ENCODE measurements around the gene EMCN.

EMCN gene

DNA sequence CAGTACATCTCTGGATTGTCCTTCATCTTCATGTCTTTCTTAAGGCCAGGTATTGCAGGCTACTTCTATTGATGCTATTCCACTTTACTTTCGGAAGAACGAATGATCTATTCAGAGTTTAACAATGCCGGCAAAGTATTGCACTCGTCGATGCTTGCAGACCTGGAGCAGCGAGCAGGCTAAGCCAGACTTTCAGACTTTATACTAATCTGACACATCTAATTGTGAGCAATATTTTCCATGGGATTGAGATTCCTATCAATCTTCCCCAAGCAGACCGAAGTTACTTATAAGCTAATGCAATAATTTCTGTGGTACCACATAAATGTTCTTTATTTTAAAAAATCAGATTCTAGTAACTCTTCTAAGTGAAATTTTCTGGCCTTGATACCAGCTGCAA is 1.6 kb downstream of the EMCN start:
- no peak overlapping the region for H3K27ac Mint-ChIP-seq (ENCODE audit: low read depth)
- no peak for ATAC-seq (replicated peaks; ENCODE audit: extremely low read depth, poor library complexity, severe bottlenecking)
- no peaks in the 10 kb centered on the region for H3K9me3 Mint-ChIP-seq
- peaks cover 25% of the 10 kb centered on the region for H3K27me3 Mint-ChIP-seq
- no peak for DNase-seq (ENCODE audit: low spot score in 2 of 2)
- no peak overlapping the region for H3K4me3 Mint-ChIP-seq
- H3K4me1 Mint-ChIP-seq, result no peaks in the 10 kb centered on the region
- H3K36me3 Mint-ChIP-seq (ENCODE audit: insufficient read depth), result no peaks in the 10 kb centered on the region

DNA sequence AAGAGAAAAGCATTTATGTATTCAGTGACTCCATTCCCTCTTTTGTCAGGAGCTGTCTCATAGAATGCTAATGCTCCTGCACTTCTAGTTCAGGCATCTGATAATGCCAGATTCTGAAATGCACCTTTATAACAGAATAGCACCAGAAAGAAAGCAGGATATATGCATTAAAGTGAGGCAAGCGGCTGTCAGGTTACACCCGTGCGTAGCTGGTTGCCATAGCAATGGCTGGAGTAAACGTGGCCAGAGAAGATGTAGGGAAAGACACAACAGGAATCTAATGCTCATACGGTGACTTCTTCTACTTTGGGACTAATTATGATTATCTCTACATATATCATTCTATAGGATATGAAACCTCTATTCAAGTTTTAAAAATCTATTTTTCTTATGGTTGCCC is 5.9 kb downstream of the EMCN start:
- peaks cover 17% of the 10 kb centered on the region for H3K27me3 Mint-ChIP-seq
- no peak overlapping the region for H3K4me3 Mint-ChIP-seq
- no peaks in the 10 kb centered on the region for H3K9me3 Mint-ChIP-seq
- no peaks in the 10 kb centered on the region for H3K36me3 Mint-ChIP-seq (ENCODE audit: insufficient read depth)
- no peak for DNase-seq (ENCODE audit: low spot score in 2 of 2)
- no peaks in the 10 kb centered on the region for H3K4me1 Mint-ChIP-seq
- ATAC-seq (replicated peaks; ENCODE audit: extremely low read depth, poor library complexity, severe bottlenecking), result no peak
- H3K27ac Mint-ChIP-seq (ENCODE audit: low read depth), result no peak overlapping the region

DNA sequence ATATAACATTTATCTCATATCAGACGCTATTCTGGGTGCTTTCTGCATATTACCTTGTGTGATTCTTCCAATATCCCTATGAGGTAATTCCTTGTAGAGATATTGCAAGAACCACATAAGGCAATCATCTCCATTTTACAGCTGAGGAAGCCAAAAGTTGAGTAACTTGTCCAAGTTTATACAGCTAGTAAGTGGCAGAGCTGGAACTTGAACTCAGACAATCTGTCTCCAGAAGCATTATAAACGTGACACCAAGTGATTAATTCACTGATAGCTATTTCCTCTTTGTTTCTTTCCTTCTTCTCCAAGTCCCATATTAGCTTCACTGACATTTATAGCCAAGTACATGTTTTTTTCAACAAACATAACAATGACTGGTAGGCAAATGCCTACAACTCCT is 7.3 kb downstream of the EMCN start:
- no peaks in the 10 kb centered on the region for H3K9me3 Mint-ChIP-seq
- H3K27me3 Mint-ChIP-seq, result peaks cover 17% of the 10 kb centered on the region
- H3K27ac Mint-ChIP-seq (ENCODE audit: low read depth), result no peak overlapping the region
- H3K4me3 Mint-ChIP-seq, result no peak overlapping the region
- no peaks in the 10 kb centered on the region for H3K4me1 Mint-ChIP-seq
- no peaks in the 10 kb centered on the region for H3K36me3 Mint-ChIP-seq (ENCODE audit: insufficient read depth)
- ATAC-seq (replicated peaks; ENCODE audit: extremely low read depth, poor library complexity, severe bottlenecking) (no peak), DNase-seq (ENCODE audit: low spot score in 2 of 2) (no peak)

DNA sequence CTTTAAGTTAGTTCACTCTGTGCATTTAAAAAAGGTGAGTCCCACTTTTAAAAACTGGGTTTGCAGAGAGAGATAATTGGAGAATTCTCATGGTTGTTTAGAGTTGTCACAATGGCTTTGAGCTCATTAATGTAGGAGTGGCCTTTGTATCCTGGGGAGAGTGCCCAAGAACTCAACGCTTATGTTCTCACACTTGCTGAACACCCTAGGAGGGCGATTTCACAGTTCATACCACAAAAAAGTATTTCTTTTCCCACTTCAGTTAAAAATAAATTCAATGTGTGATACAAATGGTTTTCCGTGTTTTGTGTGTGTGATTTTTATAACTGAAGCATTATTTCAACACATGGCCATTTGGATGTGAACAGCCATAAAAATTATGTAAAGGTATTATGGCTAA is 8.4 kb downstream of the EMCN start:
- ATAC-seq (replicated peaks; ENCODE audit: extremely low read depth, poor library complexity, severe bottlenecking) (no peak), DNase-seq (ENCODE audit: low spot score in 2 of 2) (no peak)
- Mint-ChIP-seq H3K27ac (ENCODE audit: low read depth) (no peak overlapping the region), H3K4me3 (no peak overlapping the region), H3K9me3 (no peaks in the 10 kb centered on the region), H3K36me3 (ENCODE audit: insufficient read depth) (peaks cover 3% of the 10 kb centered on the region), H3K4me1 (no peaks in the 10 kb centered on the region), H3K27me3 (peaks cover 8% of the 10 kb centered on the region)

DNA sequence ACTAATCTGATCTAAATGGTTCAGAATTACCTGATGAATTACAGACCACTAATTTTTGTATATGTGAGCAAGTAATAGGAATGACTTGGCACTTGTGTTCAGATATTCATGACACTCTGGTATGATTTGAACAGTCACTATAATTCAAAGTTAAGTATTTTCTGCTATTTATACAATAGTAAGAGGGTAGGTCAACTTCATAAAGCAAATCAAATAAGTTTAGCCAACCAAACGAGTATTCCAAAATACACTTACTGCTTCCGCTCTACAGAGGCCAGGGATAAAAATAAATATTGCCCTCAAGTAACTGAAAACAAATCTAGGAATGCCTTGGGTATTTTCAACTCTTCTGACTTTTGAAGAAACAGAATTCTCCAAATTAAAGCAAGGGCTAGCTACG is 9.1 kb downstream of the EMCN start:
- Mint-ChIP-seq H3K4me3 (no peak overlapping the region), H3K27me3 (peaks cover under 1% of the 10 kb centered on the region), H3K9me3 (no peaks in the 10 kb centered on the region), H3K27ac (ENCODE audit: low read depth) (no peak overlapping the region), H3K4me1 (no peaks in the 10 kb centered on the region), H3K36me3 (ENCODE audit: insufficient read depth) (peaks cover 3% of the 10 kb centered on the region)
- ATAC-seq (replicated peaks; ENCODE audit: extremely low read depth, poor library complexity, severe bottlenecking), result no peak
- no peak for DNase-seq (ENCODE audit: low spot score in 2 of 2)

DNA sequence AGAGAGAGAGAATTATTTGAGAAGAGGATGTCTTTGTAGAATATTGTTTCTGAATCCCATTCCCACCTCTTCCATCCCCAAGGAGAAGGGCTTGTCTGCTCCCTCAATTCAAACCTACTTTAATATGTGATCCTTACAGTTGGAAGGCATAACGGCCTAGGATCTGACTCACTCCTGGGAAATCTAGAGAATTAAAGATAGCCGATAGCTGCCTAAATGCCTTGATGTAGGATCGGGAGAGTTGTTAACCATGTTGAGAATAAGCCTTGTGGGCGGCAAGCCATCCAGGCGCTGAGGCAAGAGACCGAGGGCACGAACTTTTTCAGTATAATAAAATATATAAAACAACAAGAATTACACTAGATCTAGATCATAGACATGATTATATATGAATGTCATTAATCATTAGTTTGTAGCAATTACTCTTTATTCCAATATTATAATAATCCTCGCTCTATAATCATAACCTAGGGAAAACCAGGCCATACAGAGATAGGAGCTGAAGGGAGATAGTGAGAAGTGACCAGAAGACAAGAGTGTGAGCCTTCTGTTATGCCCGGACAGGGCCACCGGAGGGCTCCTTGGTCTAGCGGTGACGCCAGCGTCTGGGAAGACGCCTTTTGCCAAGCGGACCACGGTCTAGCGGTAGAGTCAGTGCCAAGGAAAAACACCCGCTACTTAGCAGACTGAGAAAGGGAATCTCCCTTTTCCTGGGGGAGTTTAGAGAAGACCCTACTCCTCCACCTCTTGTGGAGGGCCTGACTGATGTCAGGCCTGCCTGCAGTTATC is 13.5 kb downstream of the EMCN start:
- Mint-ChIP-seq H3K4me3 (no peak overlapping the region), H3K36me3 (ENCODE audit: insufficient read depth) (peaks cover 3% of the 10 kb centered on the region), H3K27ac (ENCODE audit: low read depth) (no peak overlapping the region), H3K4me1 (no peaks in the 10 kb centered on the region), H3K9me3 (no peaks in the 10 kb centered on the region), H3K27me3 (no peaks in the 10 kb centered on the region)
- no peak for DNase-seq (ENCODE audit: low spot score in 2 of 2)
- no peak for ATAC-seq (replicated peaks; ENCODE audit: extremely low read depth, poor library complexity, severe bottlenecking)

DNA sequence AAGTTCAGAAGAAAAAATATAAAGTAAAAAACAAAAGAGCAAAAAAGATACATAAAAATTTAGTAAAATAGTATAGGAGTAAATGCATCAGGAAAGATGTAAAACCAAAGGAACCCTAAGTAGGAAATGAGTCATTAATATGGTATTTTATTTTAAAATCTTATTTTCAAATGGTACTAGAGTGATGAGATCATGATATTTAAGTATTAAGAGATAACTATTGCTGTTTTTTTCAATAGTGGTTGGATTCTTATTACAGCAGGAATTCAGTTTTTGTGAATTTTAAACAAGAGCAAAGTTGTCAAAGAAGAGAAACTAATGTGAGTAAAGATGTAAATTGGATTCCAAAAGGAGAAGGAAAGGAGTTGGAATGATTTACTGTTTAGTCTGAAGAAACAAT is 20.0 kb downstream of the EMCN start:
- Mint-ChIP-seq H3K4me3 (no peak overlapping the region), H3K36me3 (ENCODE audit: insufficient read depth) (no peaks in the 10 kb centered on the region), H3K4me1 (no peaks in the 10 kb centered on the region), H3K27ac (ENCODE audit: low read depth) (peak overlapping the region; percentile 3), H3K27me3 (peaks cover 9% of the 10 kb centered on the region), H3K9me3 (no peaks in the 10 kb centered on the region)
- no peak for ATAC-seq (replicated peaks; ENCODE audit: extremely low read depth, poor library complexity, severe bottlenecking)
- no peak for DNase-seq (ENCODE audit: low spot score in 2 of 2)

DNA sequence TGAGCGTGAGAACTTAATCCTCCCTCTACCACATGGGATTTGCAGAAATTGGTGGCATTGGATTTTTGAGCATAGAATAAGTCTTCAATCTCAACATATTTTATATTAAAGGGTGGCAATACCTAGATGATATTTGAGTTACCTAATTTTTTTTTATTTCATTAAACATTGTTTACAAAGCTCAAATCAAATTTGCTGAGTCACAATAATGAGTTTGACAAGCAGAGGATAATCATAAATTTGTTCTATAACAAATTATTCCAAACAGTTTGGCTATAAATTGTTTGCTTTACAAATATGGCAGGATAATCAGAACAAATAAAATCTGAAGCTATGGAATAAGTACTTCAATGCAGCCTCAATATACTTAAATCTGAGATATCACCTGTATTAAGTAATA is 22.7 kb downstream of the EMCN start:
- Mint-ChIP-seq H3K4me3 (no peak overlapping the region), H3K36me3 (ENCODE audit: insufficient read depth) (no peaks in the 10 kb centered on the region), H3K27me3 (peaks cover 9% of the 10 kb centered on the region), H3K27ac (ENCODE audit: low read depth) (no peak overlapping the region), H3K9me3 (peaks cover 6% of the 10 kb centered on the region), H3K4me1 (no peaks in the 10 kb centered on the region)
- DNase-seq (ENCODE audit: low spot score in 2 of 2), result no peak
- no peak for ATAC-seq (replicated peaks; ENCODE audit: extremely low read depth, poor library complexity, severe bottlenecking)

DNA sequence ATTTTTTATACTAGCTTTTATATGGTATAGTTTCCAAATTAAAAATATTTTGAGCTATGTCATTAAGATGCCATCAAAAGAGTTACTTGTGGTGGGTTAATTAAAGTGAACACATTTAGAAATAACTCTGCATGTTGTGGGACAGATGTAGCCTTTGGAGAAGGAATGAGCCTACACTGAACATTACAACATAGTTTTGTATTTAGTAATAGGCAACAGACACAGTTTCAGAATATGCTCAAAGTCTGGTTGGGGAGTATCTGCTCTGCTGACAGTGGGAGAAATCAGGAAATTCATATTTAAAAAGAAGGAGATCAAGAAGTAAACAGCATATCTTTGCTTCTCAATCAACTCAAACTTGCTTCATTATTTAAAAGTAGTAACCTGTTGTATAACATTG is 23.7 kb downstream of the EMCN start:
- Mint-ChIP-seq H3K9me3 (peaks cover 6% of the 10 kb centered on the region), H3K36me3 (ENCODE audit: insufficient read depth) (no peaks in the 10 kb centered on the region), H3K4me1 (no peaks in the 10 kb centered on the region), H3K4me3 (no peak overlapping the region), H3K27me3 (peaks cover 9% of the 10 kb centered on the region), H3K27ac (ENCODE audit: low read depth) (no peak overlapping the region)
- no peak for DNase-seq (ENCODE audit: low spot score in 2 of 2)
- ATAC-seq (replicated peaks; ENCODE audit: extremely low read depth, poor library complexity, severe bottlenecking), result no peak

DNA sequence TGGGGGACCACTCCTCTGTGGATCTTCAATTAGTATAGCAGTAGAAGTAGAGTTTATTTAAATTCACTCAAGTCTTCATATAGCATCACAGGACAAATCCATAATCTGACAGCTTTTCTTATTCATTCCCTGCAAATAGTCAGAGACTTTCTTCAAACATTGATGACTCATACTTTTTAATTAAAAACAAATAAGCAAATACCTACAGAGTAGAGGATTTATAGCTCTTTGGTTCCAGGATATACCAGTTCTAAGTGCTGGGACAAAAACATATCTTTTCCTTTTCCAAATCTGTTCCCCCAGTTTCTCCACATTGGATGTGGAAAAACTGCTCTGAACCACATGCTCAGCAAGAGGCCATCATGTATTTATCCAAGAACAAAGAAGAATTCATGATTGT is 24.1 kb downstream of the EMCN start:
- H3K36me3 Mint-ChIP-seq (ENCODE audit: insufficient read depth), result no peaks in the 10 kb centered on the region
- H3K9me3 Mint-ChIP-seq, result peaks cover 6% of the 10 kb centered on the region
- DNase-seq (ENCODE audit: low spot score in 2 of 2) (no peak), ATAC-seq (replicated peaks; ENCODE audit: extremely low read depth, poor library complexity, severe bottlenecking) (no peak)
- no peaks in the 10 kb centered on the region for H3K4me1 Mint-ChIP-seq
- H3K27me3 Mint-ChIP-seq, result peaks cover 9% of the 10 kb centered on the region
- H3K4me3 Mint-ChIP-seq, result no peak overlapping the region
- H3K27ac Mint-ChIP-seq (ENCODE audit: low read depth), result no peak overlapping the region

DNA sequence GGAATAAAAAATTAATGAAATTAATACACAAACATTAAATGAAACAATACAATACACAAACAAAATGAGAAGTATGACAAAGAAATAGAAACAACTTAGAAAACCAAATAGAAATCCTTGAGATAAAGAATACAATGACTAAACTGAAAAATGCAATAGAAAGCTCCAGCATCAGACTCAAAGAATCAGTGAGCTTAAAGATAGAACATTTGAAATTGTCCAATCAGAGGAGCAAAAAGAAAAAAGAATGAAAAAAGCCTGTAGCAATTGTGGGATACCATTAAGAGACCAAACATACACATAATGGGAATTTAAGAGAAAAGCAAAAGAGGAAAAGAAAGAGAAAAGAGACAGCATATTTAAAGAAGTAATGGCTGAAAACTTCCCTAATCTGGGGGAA is 25.7 kb downstream of the EMCN start:
- no peaks in the 10 kb centered on the region for H3K4me1 Mint-ChIP-seq
- DNase-seq (ENCODE audit: low spot score in 2 of 2) (no peak), ATAC-seq (replicated peaks; ENCODE audit: extremely low read depth, poor library complexity, severe bottlenecking) (no peak)
- no peak overlapping the region for H3K4me3 Mint-ChIP-seq
- peaks cover 6% of the 10 kb centered on the region for H3K9me3 Mint-ChIP-seq
- no peaks in the 10 kb centered on the region for H3K36me3 Mint-ChIP-seq (ENCODE audit: insufficient read depth)
- peaks cover 9% of the 10 kb centered on the region for H3K27me3 Mint-ChIP-seq
- no peak overlapping the region for H3K27ac Mint-ChIP-seq (ENCODE audit: low read depth)

DNA sequence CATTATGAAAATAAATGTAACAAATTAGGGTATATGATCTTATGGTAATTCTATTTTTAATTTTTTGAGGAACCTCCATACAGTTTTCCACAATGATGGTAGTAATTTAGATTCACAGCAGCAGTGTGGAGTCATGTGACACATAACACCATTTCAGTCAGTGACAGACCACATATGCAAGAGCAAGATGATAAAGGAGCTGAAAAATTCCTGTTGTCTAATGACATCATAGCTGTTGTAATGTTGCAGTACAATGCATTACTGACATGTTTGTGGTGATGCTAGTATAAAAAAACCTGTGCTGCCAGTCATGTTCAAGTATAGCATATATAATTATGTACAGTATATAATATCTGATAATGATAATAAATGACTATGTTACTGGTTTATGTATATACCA is 28.5 kb downstream of the EMCN start:
- no peaks in the 10 kb centered on the region for H3K36me3 Mint-ChIP-seq (ENCODE audit: insufficient read depth)
- H3K4me1 Mint-ChIP-seq, result no peaks in the 10 kb centered on the region
- peaks cover 15% of the 10 kb centered on the region for H3K27me3 Mint-ChIP-seq
- H3K4me3 Mint-ChIP-seq, result no peak overlapping the region
- ATAC-seq (replicated peaks; ENCODE audit: extremely low read depth, poor library complexity, severe bottlenecking) (no peak), DNase-seq (ENCODE audit: low spot score in 2 of 2) (no peak)
- no peak overlapping the region for H3K27ac Mint-ChIP-seq (ENCODE audit: low read depth)
- peaks cover 6% of the 10 kb centered on the region for H3K9me3 Mint-ChIP-seq

DNA sequence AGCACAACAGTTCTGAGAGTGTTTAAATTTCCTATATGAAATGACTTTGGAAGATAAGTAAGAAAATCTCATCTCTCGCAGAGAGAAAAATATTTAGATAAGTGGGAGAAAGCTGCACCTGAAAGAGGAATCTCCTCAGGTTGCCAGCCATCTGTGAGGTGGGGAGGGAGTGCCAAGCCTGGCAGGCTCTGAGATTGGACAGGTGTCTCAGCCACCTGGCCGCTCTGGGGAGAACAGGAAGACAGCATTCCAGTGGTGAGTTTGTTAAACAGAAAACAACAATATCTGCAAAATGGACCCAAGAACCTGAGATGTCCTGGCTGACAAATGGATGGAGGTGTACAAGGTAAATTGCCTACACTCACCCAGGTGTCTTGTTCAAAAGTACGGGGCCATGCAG is 31.3 kb downstream of the EMCN start:
- Mint-ChIP-seq H3K4me3 (no peak overlapping the region), H3K9me3 (no peaks in the 10 kb centered on the region), H3K27me3 (peaks cover 27% of the 10 kb centered on the region), H3K27ac (ENCODE audit: low read depth) (no peak overlapping the region), H3K36me3 (ENCODE audit: insufficient read depth) (no peaks in the 10 kb centered on the region), H3K4me1 (no peaks in the 10 kb centered on the region)
- DNase-seq (ENCODE audit: low spot score in 2 of 2) (no peak), ATAC-seq (replicated peaks; ENCODE audit: extremely low read depth, poor library complexity, severe bottlenecking) (no peak)
